GM19397 (cell line): ENCODE measurements around the gene KASH5.

Experiments used
- ATAC-seq: cut with Tn5 transposase; IDR thresholded peaks from one replicate; pipeline ENCODE4 v1.9.1; 2021; ENCODE audit warnings: mild to moderate bottlenecking, moderate library complexity; ENCODE audit not compliant: unreplicated experiment

The KASH5 gene

GRCh38 chr19:49387936-49388372, at the start of gene KASH5:
TSS of gene KASH5 (plus strand) at chr19:49388249. CDS start at chr19:49390884, 2,635 bp downstream.
- peak; percentile 65 for ATAC-seq

GRCh38 chr19:49338691-49339300, 49.3 kb upstream of the KASH5 start:
- ATAC-seq = no peak

- no peak for ATAC-seq
Measured at GRCh38 chr19:49339301-49340068, 48.6 kb upstream of the KASH5 start.

GRCh38 chr19:49340069-49340864, 47.8 kb upstream of the KASH5 start:
- ATAC-seq = peak; percentile 77

GRCh38 chr19:49340865-49341718, 47.0 kb upstream of the KASH5 start:
- ATAC-seq = no peak

GRCh38 chr19:49342291-49342721, 45.7 kb upstream of the KASH5 start:
- no peak for ATAC-seq

GRCh38 chr19:49343123-49343522, 44.9 kb upstream of the KASH5 start:
- ATAC-seq = no peak

GRCh38 chr19:49344505-49345423, 43.3 kb upstream of the KASH5 start:
- ATAC-seq = no peak

- ATAC-seq = no peak
Measured at GRCh38 chr19:49347191-49347590, 40.9 kb upstream of the KASH5 start.

- no peak for ATAC-seq
Measured at GRCh38 chr19:49347835-49348234, 40.2 kb upstream of the KASH5 start.

- no peak for ATAC-seq
Measured at GRCh38 chr19:49348305-49349189, 39.5 kb upstream of the KASH5 start.

- no peak for ATAC-seq
Measured at GRCh38 chr19:49349567-49349966, 38.5 kb upstream of the KASH5 start.

GRCh38 chr19:49355909-49356353, 32.1 kb upstream of the KASH5 start:
- no peak for ATAC-seq

GRCh38 chr19:49356382-49356781, 31.7 kb upstream of the KASH5 start:
- ATAC-seq = no peak

- no peak for ATAC-seq
Measured at GRCh38 chr19:49357186-49357585, 30.9 kb upstream of the KASH5 start.

GRCh38 chr19:49359851-49360820, 27.9 kb upstream of the KASH5 start:
- no peak for ATAC-seq

GRCh38 chr19:49361438-49362047, 26.5 kb upstream of the KASH5 start:
- no peak for ATAC-seq
